K562 (cell line): Measurements from ENCODE around the gene STARD13. TPM values are rescaled to one million over a fixed set of nuclear protein-coding genes. Genes with fewer than 3 reads are reported as not detected.

ENCODE experiments used
- EWSR1 ChIP-seq: fragments of 450-650 bp; IDR thresholded peaks from 2 replicates; pipeline ENCODE4 v1.6.1; 2018; ENCODE audit warnings: borderline replicate concordance, mild to moderate bottlenecking, low read depth, moderate library complexity; ENCODE audit not compliant: partially characterized antibody
- KAT7 ChIP-seq: sonication (generic); formaldehyde crosslinking; IDR thresholded peaks from 2 replicates; pipeline ENCODE4 v1.8.0; 2022; ENCODE audit warnings: missing genetic modification reagents, mild to moderate bottlenecking, borderline replicate concordance
- MAFK ChIP-seq: IDR thresholded peaks from 2 replicates; pipeline ENCODE4 v1.6.1; 2011; ENCODE audit warnings: low read length, improper control_type of control experiment
- MCM7 ChIP-seq, 2 experiments: fragments of 450-650 bp; IDR thresholded peaks; 2 replicates each; pipeline ENCODE4 v1.6.1; 2016 to 2018
- NCOA1 ChIP-seq: fragments of 450-650 bp; IDR thresholded peaks from 2 replicates; pipeline ENCODE4 v1.6.1; 2016; ENCODE audit warnings: low read depth
- NFYB ChIP-seq: IDR thresholded peaks from 2 replicates; pipeline ENCODE4 v1.6.1; 2011; ENCODE audit warnings: mild to moderate bottlenecking, moderate library complexity; ENCODE audit not compliant: insufficient read length; ENCODE audit errors: extremely low read depth
- PCBP1 ChIP-seq: fragments of 200-400 bp; formaldehyde crosslinking; IDR thresholded peaks from 2 replicates; pipeline ENCODE4 v1.6.1; 2018; ENCODE audit warnings: mild to moderate bottlenecking, low read depth, low read length; ENCODE audit not compliant: poor library complexity, severe bottlenecking
- RFX7 ChIP-seq: fragments of 250-450 bp; sonication (Bioruptor Pico); IDR thresholded peaks from 2 replicates; pipeline ENCODE4 v1.5.1; 2021; ENCODE audit warnings: mild to moderate bottlenecking
- SMARCA4 ChIP-seq: fragments of 450-650 bp; IDR thresholded peaks from 2 replicates; pipeline ENCODE4 v1.6.1; 2016
- USF2 ChIP-seq: sonication (generic); formaldehyde crosslinking; IDR thresholded peaks from 2 replicates; pipeline ENCODE4 v1.5.0; 2020; ENCODE audit warnings: missing genetic modification reagents
- XRCC5 ChIP-seq: fragments of 200-400 bp; formaldehyde crosslinking; IDR thresholded peaks from 2 replicates; pipeline ENCODE4 v1.6.1; 2017; ENCODE audit warnings: low read depth, mild to moderate bottlenecking, low read length
- YY1 ChIP-seq, 3 experiments: IDR thresholded peaks; 2 replicates each; pipeline ENCODE4 v1.6.1; 2011; ENCODE audit warnings: low read length in 2 of 3, mild to moderate bottlenecking in 2 of 3, moderate library complexity in 2 of 3, borderline replicate concordance in 1 of 3, control low read depth in 1 of 3, low read depth in 1 of 3; ENCODE audit not compliant: insufficient read depth in 3 of 3, insufficient replicate concordance in 2 of 3, control insufficient read depth in 1 of 3, insufficient read length in 1 of 3; ENCODE audit errors: extremely low read depth in 1 of 3
- ZFP30 ChIP-seq: fragments of 250-450 bp; sonication (Bioruptor Pico); IDR thresholded peaks from 2 replicates; pipeline ENCODE4 v1.8.0; 2022; ENCODE audit warnings: moderate library complexity, mild to moderate bottlenecking, inconsistent platforms, borderline replicate concordance
- ZNF239 ChIP-seq: fragments of 250-450 bp; sonication (Bioruptor Pico); IDR thresholded peaks from 2 replicates; pipeline ENCODE4 v1.4.0; 2020; ENCODE audit warnings: mild to moderate bottlenecking
- ZNF384 ChIP-seq: IDR thresholded peaks from 2 replicates; pipeline ENCODE4 v1.6.1; 2012; ENCODE audit warnings: low read depth, low read length, improper control_type of control experiment
- ZNF41 ChIP-seq: fragments of 250-450 bp; sonication (Bioruptor Pico); conservative IDR thresholded peaks from 2 replicates; pipeline ENCODE4 v1.4.0; 2020; ENCODE audit warnings: mild to moderate bottlenecking
- ZNF551 ChIP-seq: fragments of 250-450 bp; sonication (Bioruptor Pico); IDR thresholded peaks from 2 replicates; pipeline ENCODE4 v1.5.0; 2021; ENCODE audit warnings: mild to moderate bottlenecking, moderate library complexity
- ZNF764 ChIP-seq: fragments of 250-450 bp; sonication (Bioruptor Pico); IDR thresholded peaks from 2 replicates; pipeline ENCODE4 v1.4.0; 2020; ENCODE audit warnings: low read depth, mild to moderate bottlenecking, moderate library complexity
- polyA plus RNA-seq, 8 experiments: library from polyadenylated mRNA; depleted of rRNA in 4 of 8; stranded (reverse) in 5 of 8; unstranded in 3 of 8; fragments of >200 nt; fragmentation: Nextera tagmentation in 2 of 8; fragmentation: Illumina TruSeq in 1 of 8; extraction: Ambion mirVana in 2 of 8; extraction: Trizol in 1 of 8; gene quantifications; 2 replicates each; pipeline versions ENCODE4 v1.2.1 to v1.2.3, GENCODE V29; 2011 to 2014; ENCODE audit warnings: inconsistent platforms in 1 of 8, missing spikeins in 1 of 8
- total RNA-seq, 7 experiments: library from RNA; depleted of rRNA in 6 of 7; stranded (reverse); fragments of >200 nt in 6 of 7; fragmentation: Illumina TruSeq in 2 of 7; extraction: Trizol in 2 of 7; gene quantifications; 2 replicates each; pipeline versions ENCODE4 v1.2.1 to v1.2.3, GENCODE V29; 2011 to 2021; ENCODE audit warnings: low replicate concordance in 1 of 7
- TF ChIP-seq, protein P1 (sequence below): fragments of 200-800 bp; sonication (Bioruptor generic); IDR thresholded peaks from 2 replicates; pipeline ENCODE4 v1.6.1; 2017; ENCODE audit warnings: missing genetic modification characterization, missing compliant biosample characterization
- TF ChIP-seq, protein P2 (sequence below), 2 experiments: fragments of 450-650 bp in 1 of 2; IDR thresholded peaks; 2 replicates each; pipeline ENCODE4 v1.6.1; 2011 to 2017; ENCODE audit warnings: low read depth in 2 of 2, antibody characterized with exemption in 1 of 2, borderline replicate concordance in 1 of 2, low read length in 1 of 2, mild to moderate bottlenecking in 1 of 2, mixed read lengths in 1 of 2; ENCODE audit not compliant: control insufficient read depth in 1 of 2
- TF ChIP-seq, protein P3 (sequence below): fragments of 450-650 bp; conservative IDR thresholded peaks from 2 replicates; pipeline ENCODE4 v1.6.1; 2016; ENCODE audit warnings: missing genetic modification characterization, low read depth, mild to moderate bottlenecking, missing compliant biosample characterization, moderate library complexity

The STARD13 gene
- total and polyA plus RNA-seq, 9 of the 15 experiments (the other 6 are each of a cell fraction or from before 2014, with no cell fraction given) = 0.11 TPM; not detected in 8

DNA sequence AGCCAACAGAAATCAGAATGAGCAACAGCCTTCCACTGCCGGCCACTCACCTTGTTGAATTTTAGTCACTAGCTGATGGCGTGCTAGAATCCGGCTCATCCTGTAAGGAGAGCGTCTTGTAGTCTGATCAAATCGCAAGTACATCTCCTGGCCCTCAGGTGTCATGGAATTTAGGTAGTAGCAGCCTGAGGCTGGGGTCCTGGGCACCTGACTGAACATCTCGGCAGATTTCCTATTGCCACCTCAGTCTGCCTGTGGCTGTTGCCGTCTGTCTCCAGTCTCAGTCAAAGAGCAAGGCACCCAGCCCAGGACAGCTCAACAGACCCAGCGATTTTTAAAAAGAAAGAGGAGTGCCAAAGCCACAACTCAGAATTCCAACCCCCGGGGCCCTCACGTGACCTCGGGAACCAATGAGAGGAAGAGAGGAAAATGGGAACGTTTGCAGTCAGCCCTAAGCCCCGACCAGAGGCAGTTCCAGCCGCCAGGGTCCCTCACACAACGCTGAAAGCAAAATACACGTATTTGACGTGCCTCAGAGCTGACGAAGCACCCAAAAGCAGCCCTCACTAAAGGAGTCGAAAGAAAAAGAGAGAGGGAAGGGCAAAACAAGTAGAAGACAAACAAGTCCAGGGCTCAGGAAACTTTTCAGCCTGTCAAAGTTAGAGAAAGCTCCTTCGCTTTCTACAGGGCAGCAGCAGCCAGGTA is at the start of gene STARD13 (continued):
- TF ChIP-seq, protein P1, sequence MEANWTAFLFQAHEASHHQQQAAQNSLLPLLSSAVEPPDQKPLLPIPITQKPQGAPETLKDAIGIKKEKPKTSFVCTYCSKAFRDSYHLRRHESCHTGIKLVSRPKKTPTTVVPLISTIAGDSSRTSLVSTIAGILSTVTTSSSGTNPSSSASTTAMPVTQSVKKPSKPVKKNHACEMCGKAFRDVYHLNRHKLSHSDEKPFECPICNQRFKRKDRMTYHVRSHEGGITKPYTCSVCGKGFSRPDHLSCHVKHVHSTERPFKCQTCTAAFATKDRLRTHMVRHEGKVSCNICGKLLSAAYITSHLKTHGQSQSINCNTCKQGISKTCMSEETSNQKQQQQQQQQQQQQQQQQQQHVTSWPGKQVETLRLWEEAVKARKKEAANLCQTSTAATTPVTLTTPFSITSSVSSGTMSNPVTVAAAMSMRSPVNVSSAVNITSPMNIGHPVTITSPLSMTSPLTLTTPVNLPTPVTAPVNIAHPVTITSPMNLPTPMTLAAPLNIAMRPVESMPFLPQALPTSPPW (CRISPR knock-in tag) = no peak
- TF ChIP-seq PCBP1 (no peak), ZNF384 (no peak), NCOA1 (no peak), SMARCA4 (no peak), ZNF551 (CRISPR knock-in tag) (no peak), ZNF764 (CRISPR knock-in tag) (no peak), ZNF239 (CRISPR knock-in tag) (no peak), MAFK (no peak), YY1 (IDR thresholded peaks at IDR 0.05; ENCODE audit: borderline replicate concordance in 1 of 3, control insufficient read depth in 1 of 3, extremely low read depth in 1 of 3, insufficient read depth in 3 of 3, insufficient read length in 1 of 3, insufficient replicate concordance in 2 of 3, low read depth in 1 of 3, low read length in 2 of 3) (no peak), ZFP30 (CRISPR knock-in tag) (no peak), MCM7 (IDR thresholded peaks at IDR 0.05) (no peak), ZNF41 (CRISPR knock-in tag) (no peak), RFX7 (CRISPR knock-in tag) (no peak), KAT7 (CRISPR knock-in tag) (no peak), USF2 (CRISPR knock-in tag) (peak; percentile 91), NFYB (peak; percentile 23), EWSR1 (no peak), XRCC5 (no peak)
- TF ChIP-seq, protein P2, sequence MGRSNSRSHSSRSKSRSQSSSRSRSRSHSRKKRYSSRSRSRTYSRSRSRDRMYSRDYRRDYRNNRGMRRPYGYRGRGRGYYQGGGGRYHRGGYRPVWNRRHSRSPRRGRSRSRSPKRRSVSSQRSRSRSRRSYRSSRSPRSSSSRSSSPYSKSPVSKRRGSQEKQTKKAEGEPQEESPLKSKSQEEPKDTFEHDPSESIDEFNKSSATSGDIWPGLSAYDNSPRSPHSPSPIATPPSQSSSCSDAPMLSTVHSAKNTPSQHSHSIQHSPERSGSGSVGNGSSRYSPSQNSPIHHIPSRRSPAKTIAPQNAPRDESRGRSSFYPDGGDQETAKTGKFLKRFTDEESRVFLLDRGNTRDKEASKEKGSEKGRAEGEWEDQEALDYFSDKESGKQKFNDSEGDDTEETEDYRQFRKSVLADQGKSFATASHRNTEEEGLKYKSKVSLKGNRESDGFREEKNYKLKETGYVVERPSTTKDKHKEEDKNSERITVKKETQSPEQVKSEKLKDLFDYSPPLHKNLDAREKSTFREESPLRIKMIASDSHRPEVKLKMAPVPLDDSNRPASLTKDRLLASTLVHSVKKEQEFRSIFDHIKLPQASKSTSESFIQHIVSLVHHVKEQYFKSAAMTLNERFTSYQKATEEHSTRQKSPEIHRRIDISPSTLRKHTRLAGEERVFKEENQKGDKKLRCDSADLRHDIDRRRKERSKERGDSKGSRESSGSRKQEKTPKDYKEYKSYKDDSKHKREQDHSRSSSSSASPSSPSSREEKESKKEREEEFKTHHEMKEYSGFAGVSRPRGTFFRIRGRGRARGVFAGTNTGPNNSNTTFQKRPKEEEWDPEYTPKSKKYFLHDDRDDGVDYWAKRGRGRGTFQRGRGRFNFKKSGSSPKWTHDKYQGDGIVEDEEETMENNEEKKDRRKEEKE (IDR thresholded peaks at IDR 0.05; ENCODE audit: borderline replicate concordance in 1 of 2, control insufficient read depth in 1 of 2, low read depth in 2 of 2, low read length in 1 of 2) = no peak
- TF ChIP-seq, protein P3, sequence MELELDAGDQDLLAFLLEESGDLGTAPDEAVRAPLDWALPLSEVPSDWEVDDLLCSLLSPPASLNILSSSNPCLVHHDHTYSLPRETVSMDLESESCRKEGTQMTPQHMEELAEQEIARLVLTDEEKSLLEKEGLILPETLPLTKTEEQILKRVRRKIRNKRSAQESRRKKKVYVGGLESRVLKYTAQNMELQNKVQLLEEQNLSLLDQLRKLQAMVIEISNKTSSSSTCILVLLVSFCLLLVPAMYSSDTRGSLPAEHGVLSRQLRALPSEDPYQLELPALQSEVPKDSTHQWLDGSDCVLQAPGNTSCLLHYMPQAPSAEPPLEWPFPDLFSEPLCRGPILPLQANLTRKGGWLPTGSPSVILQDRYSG (tag) = no peak
